CD4-positive, alpha-beta T cell treated with Interleukin-17A for 4 hours (primary cell): ENCODE results near the gene GAB1.

Experiments used
- DNase-seq: peaks from one replicate; pipeline ENCODE4 v3.0.0-alpha.2; 2020; ENCODE audit warnings: mixed read lengths

Gene GAB1

GRCh38 chr4:143512978-143513313 is 176.3 kb downstream of the GAB1 start:
- DNase-seq = no peak

GRCh38 chr4:143513314-143514168 is 176.9 kb downstream of the GAB1 start, which contains the start of gene SMARCA5:
SMARCA5 (plus strand) TSS chr4:143513702; CDS start chr4:143513925, 223 bp downstream.
- peak; percentile 97 for DNase-seq

- no peak for DNase-seq
Measured at GRCh38 chr4:143514169-143514495, 177.5 kb downstream of the GAB1 start.

- peak; percentile 11 for DNase-seq
Measured at GRCh38 chr4:143514497-143514896, 177.8 kb downstream of the GAB1 start.

- DNase-seq = no peak
Measured at GRCh38 chr4:143514901-143515300, 178.2 kb downstream of the GAB1 start.

- DNase-seq = no peak
Measured at GRCh38 chr4:143515905-143516304, 179.2 kb downstream of the GAB1 start.

GRCh38 chr4:143517764-143518163 is 181.1 kb downstream of the GAB1 start:
- no peak for DNase-seq
